ENCODE measurements around the gene MSRB3.

- TF ChIP-seq CTCF (IDR thresholded peaks at IDR 0.05 in 8 of 11, conservative IDR thresholded peaks at IDR 0.05 in 3 of 11): no peak
- TF ChIP-seq POLR2AphosphoS5 (IDR thresholded peaks at IDR 0.05): no peak
- no peak for TF ChIP-seq POLR2A (IDR thresholded peaks at IDR 0.05)
Observed at GRCh38 chr12:65496617-65497016, 218.1 kb downstream of the MSRB3 start.
